Measurements from ENCODE around the gene COL4A1. TPM values are rescaled to one million over a fixed set of nuclear protein-coding genes. Genes with fewer than 3 reads are reported as not detected.

Gene COL4A1
- polyA plus RNA-seq, 1 donor (not counting 4 experiments of a cell fraction or from before 2014, with no cell fraction given), result 22.3 TPM

- Histone ChIP-seq H3K9me1 (ENCODE audit: control insufficient read depth, extremely low read depth, insufficient read depth, low read length) (no peaks in the 10 kb centered on the region), H3K9me3 (ENCODE audit: control insufficient read depth, low read depth, low read length) (no peaks in the 10 kb centered on the region), H3K4me2 (ENCODE audit: control insufficient read depth, extremely low read depth, insufficient read depth, low read depth, low read length) (no peak overlapping the region), H3K27ac (ENCODE audit: control insufficient read depth, insufficient read depth, low read length) (no peak overlapping the region), H4K20me1 (ENCODE audit: control insufficient read depth, extremely low read depth, insufficient read depth, low read length) (no peaks in the 10 kb centered on the region), H3K27me3 (ENCODE audit: control insufficient read depth, extremely low read depth, insufficient read depth, low read length) (no peaks in the 10 kb centered on the region), H3K4me1 (ENCODE audit: control insufficient read depth, extremely low read depth, insufficient read depth, low read length) (peaks cover 13% of the 10 kb centered on the region), H2AFZ (ENCODE audit: control insufficient read depth, low read length) (no peak overlapping the region), H3K9ac (ENCODE audit: control insufficient read depth, extremely low read depth, insufficient read depth, low read length) (no peak overlapping the region), H3K36me3 (ENCODE audit: control insufficient read depth in 2 of 2, extremely low read depth in 1 of 2, insufficient read depth in 2 of 2, low read length in 2 of 2) (no peaks in the 10 kb centered on the region), H3K4me3 (ENCODE audit: control insufficient read depth in 2 of 3, extremely low read depth in 1 of 3, insufficient read depth in 2 of 3, low read depth in 1 of 3, low read length in 3 of 3) (no peak overlapping the region), H3K79me2 (ENCODE audit: control insufficient read depth, insufficient read depth, low read length) (no peaks in the 10 kb centered on the region)
- FAIRE-seq (no peak), DNase-seq (ENCODE audit: low read depth, low spot score) (no peak)
- TF ChIP-seq EZH2 (IDR thresholded peaks at IDR 0.05; ENCODE audit: low read length) (no peak), CTCF (optimal IDR thresholded peaks at IDR 0.05 in 1 of 3, IDR thresholded peaks at IDR 0.05 in 1 of 3, conservative IDR thresholded peaks at IDR 0.05 in 1 of 3; ENCODE audit: extremely low read depth in 1 of 3, insufficient read depth in 2 of 3, low read length in 3 of 3) (no peak)
- dilution Hi-C loops (cut with MboI; ENCODE audit: extremely low pct_ligation_motif_present, low sequenced_read_pairs), result no loop called here
Measured at GRCh38 chr13:110118106-110118505, 188.9 kb downstream of the COL4A1 start.

- TF ChIP-seq CTCF (optimal IDR thresholded peaks at IDR 0.05 in 1 of 3, IDR thresholded peaks at IDR 0.05 in 1 of 3, conservative IDR thresholded peaks at IDR 0.05 in 1 of 3; ENCODE audit: extremely low read depth in 1 of 3, insufficient read depth in 2 of 3, low read length in 3 of 3) (peak; percentile 67 to 95 (median 77)), EZH2 (IDR thresholded peaks at IDR 0.05; ENCODE audit: low read length) (no peak)
- Histone ChIP-seq H3K4me1 (ENCODE audit: control insufficient read depth, extremely low read depth, insufficient read depth, low read length) (peaks cover 14% of the 10 kb centered on the region), H3K79me2 (ENCODE audit: control insufficient read depth, insufficient read depth, low read length) (no peaks in the 10 kb centered on the region), H3K9me1 (ENCODE audit: control insufficient read depth, extremely low read depth, insufficient read depth, low read length) (no peaks in the 10 kb centered on the region), H3K9me3 (ENCODE audit: control insufficient read depth, low read depth, low read length) (no peaks in the 10 kb centered on the region), H2AFZ (ENCODE audit: control insufficient read depth, low read length) (no peak overlapping the region), H4K20me1 (ENCODE audit: control insufficient read depth, extremely low read depth, insufficient read depth, low read length) (no peaks in the 10 kb centered on the region), H3K27ac (ENCODE audit: control insufficient read depth, insufficient read depth, low read length) (no peak overlapping the region), H3K36me3 (ENCODE audit: control insufficient read depth in 2 of 2, extremely low read depth in 1 of 2, insufficient read depth in 2 of 2, low read length in 2 of 2) (no peaks in the 10 kb centered on the region), H3K27me3 (ENCODE audit: control insufficient read depth, extremely low read depth, insufficient read depth, low read length) (no peaks in the 10 kb centered on the region), H3K4me3 (ENCODE audit: control insufficient read depth in 2 of 3, extremely low read depth in 1 of 3, insufficient read depth in 2 of 3, low read depth in 1 of 3, low read length in 3 of 3) (no peak overlapping the region), H3K9ac (ENCODE audit: control insufficient read depth, extremely low read depth, insufficient read depth, low read length) (no peak overlapping the region), H3K4me2 (ENCODE audit: control insufficient read depth, extremely low read depth, insufficient read depth, low read depth, low read length) (peak overlapping the region; percentile 16)
- FAIRE-seq (no peak), DNase-seq (ENCODE audit: low read depth, low spot score) (no peak)
- dilution Hi-C loops (cut with MboI; ENCODE audit: extremely low pct_ligation_motif_present, low sequenced_read_pairs), result no loop called here
Measured at GRCh38 chr13:110116072-110116487, 190.9 kb downstream of the COL4A1 start.

All from keratinocyte (primary cell).